H4 (cell line): ENCODE data around the gene ROR2. TPM values are rescaled to one million over a fixed set of nuclear protein-coding genes. Genes with fewer than 3 reads are reported as not detected.

Source experiments
- DNase-seq: peaks from one replicate; pipeline ENCODE4 v3.0.0-alpha.2; 2015; ENCODE audit warnings: low spot score
- total RNA-seq: library from RNA; depleted of rRNA; stranded (reverse); fragments of >200 nt; shearing (Covaris generic); gene quantifications from 2 replicates; pipeline ENCODE4 v1.2.3, GENCODE V29; 2014

The ROR2 gene
- total RNA-seq, 1 experiment from 2014 or later = 1.8 TPM

- no peak for DNase-seq
Measured at GRCh38 chr9:91900797-91901177, 49.2 kb downstream of the ROR2 start.

- DNase-seq = no peak
Measured at GRCh38 chr9:91900055-91900796, 49.8 kb downstream of the ROR2 start.

- DNase-seq = no peak
Measured at GRCh38 chr9:91899594-91899993, 50.4 kb downstream of the ROR2 start.

- no peak for DNase-seq
Measured at GRCh38 chr9:91899219-91899563, 50.8 kb downstream of the ROR2 start.

GRCh38 chr9:91898451-91899218 lies 51.4 kb downstream of the ROR2 start:
- no peak for DNase-seq

- DNase-seq = no peak
Measured at GRCh38 chr9:91897201-91897600, 52.8 kb downstream of the ROR2 start.

- no peak for DNase-seq
Measured at GRCh38 chr9:91896513-91897121, 53.4 kb downstream of the ROR2 start.

- DNase-seq = no peak
Measured at GRCh38 chr9:91896097-91896496, 53.9 kb downstream of the ROR2 start.

GRCh38 chr9:91894536-91894935 lies 55.5 kb downstream of the ROR2 start:
- DNase-seq = no peak

GRCh38 chr9:91894023-91894422 lies 56.0 kb downstream of the ROR2 start:
- DNase-seq = no peak

GRCh38 chr9:91891915-91892314 lies 58.1 kb downstream of the ROR2 start:
- DNase-seq = no peak

GRCh38 chr9:91890662-91891061 lies 59.4 kb downstream of the ROR2 start:
- DNase-seq = no peak

- no peak for DNase-seq
Measured at GRCh38 chr9:91889161-91889911, 60.7 kb downstream of the ROR2 start.

- no peak for DNase-seq
Measured at GRCh38 chr9:91886414-91887076, 63.5 kb downstream of the ROR2 start.

GRCh38 chr9:91885746-91886413 lies 64.1 kb downstream of the ROR2 start:
- DNase-seq = no peak

- DNase-seq = no peak
Measured at GRCh38 chr9:91884696-91885687, 65.0 kb downstream of the ROR2 start.

- no peak for DNase-seq
Measured at GRCh38 chr9:91884153-91884552, 65.9 kb downstream of the ROR2 start.

- DNase-seq = no peak
Measured at GRCh38 chr9:91883503-91883902, 66.5 kb downstream of the ROR2 start.

GRCh38 chr9:91882627-91883026 lies 67.4 kb downstream of the ROR2 start:
- DNase-seq = no peak
